HepG2 (cell line): Measurements from ENCODE around the gene EFNA3. TPM values are rescaled to one million over a fixed set of nuclear protein-coding genes. Genes with fewer than 3 reads are reported as not detected.

Source experiments
- CREM ChIP-seq, 2 experiments: sonication (generic) in 1 of 2; formaldehyde crosslinking in 1 of 2; IDR thresholded peaks; 2 replicates each; pipeline versions ENCODE4 v1.4.0 to v1.6.1; 2016 to 2020; ENCODE audit warnings: antibody characterized with exemption in 1 of 2, mild to moderate bottlenecking in 1 of 2, missing genetic modification reagents in 1 of 2
- EEA1 ChIP-seq: sonication (generic); formaldehyde crosslinking; IDR thresholded peaks from 2 replicates; pipeline ENCODE4 v1.5.1; 2020; ENCODE audit warnings: mild to moderate bottlenecking, missing genetic modification reagents, borderline replicate concordance
- ESRRA ChIP-seq: sonication (generic); formaldehyde crosslinking; IDR thresholded peaks from 2 replicates; pipeline ENCODE4 v1.5.1; 2020; ENCODE audit warnings: mild to moderate bottlenecking, low read depth, missing genetic modification reagents
- GATAD2A ChIP-seq: IDR thresholded peaks from 2 replicates; pipeline ENCODE4 v1.6.1; 2016
- NFE2L1 ChIP-seq: sonication (generic); formaldehyde crosslinking; IDR thresholded peaks from 2 replicates; pipeline ENCODE4 v1.4.0; 2020; ENCODE audit warnings: missing genetic modification reagents, mild to moderate bottlenecking, borderline replicate concordance
- RFX5 ChIP-seq: IDR thresholded peaks from 2 replicates; pipeline ENCODE4 v1.6.1; 2011; ENCODE audit warnings: low read depth, low read length, improper control_type of control experiment
- RORA ChIP-seq: sonication (generic); formaldehyde crosslinking; IDR thresholded peaks from 2 replicates; pipeline ENCODE4 v1.5.0; 2020; ENCODE audit warnings: mild to moderate bottlenecking, missing genetic modification reagents, moderate library complexity
- SCMH1 ChIP-seq: sonication (generic); formaldehyde crosslinking; IDR thresholded peaks from 2 replicates; pipeline ENCODE4 v1.9.0; 2021; ENCODE audit warnings: missing genetic modification reagents, mild to moderate bottlenecking, borderline replicate concordance
- SETDB1 ChIP-seq: sonication (generic); formaldehyde crosslinking; IDR thresholded peaks from 2 replicates; pipeline ENCODE4 v1.5.1; 2020; ENCODE audit warnings: missing genetic modification reagents, mild to moderate bottlenecking, borderline replicate concordance
- TAF15 ChIP-seq: fragments of 200-400 bp; formaldehyde crosslinking; IDR thresholded peaks from one replicate; pipeline ENCODE4 v1.6.1; 2018; ENCODE audit warnings: mild to moderate bottlenecking, low read depth, low read length; ENCODE audit not compliant: poor library complexity, severe bottlenecking
- ZKSCAN5 ChIP-seq: sonication (generic); formaldehyde crosslinking; IDR thresholded peaks from 2 replicates; pipeline ENCODE4 v1.5.1; 2020; ENCODE audit warnings: mild to moderate bottlenecking, missing genetic modification reagents
- ZNF407 ChIP-seq: sonication (generic); formaldehyde crosslinking; IDR thresholded peaks from one replicate; pipeline ENCODE4 v1.5.1; 2020; ENCODE audit warnings: mild to moderate bottlenecking, missing genetic modification reagents; ENCODE audit errors: not compliant biosample characterization
- ZNF878 ChIP-seq: sonication (generic); formaldehyde crosslinking; IDR thresholded peaks from 2 replicates; pipeline ENCODE4 v1.8.1; 2023; ENCODE audit warnings: mild to moderate bottlenecking, missing genetic modification reagents, moderate library complexity
- polyA plus RNA-seq, 8 experiments: library from polyadenylated mRNA; depleted of rRNA in 3 of 8; stranded (reverse) in 7 of 8; unstranded in 1 of 8; fragments of >200 nt; fragmentation: Illumina TruSeq in 4 of 8; extraction: Trizol in 4 of 8; gene quantifications; 2 replicates each; pipeline versions ENCODE4 v1.2.1 to v1.2.3, GENCODE V29; 2011 to 2016; ENCODE audit warnings: low read depth in 4 of 8, missing spikeins in 1 of 8, mixed read lengths in 1 of 8; ENCODE audit not compliant: insufficient read depth in 1 of 8
- total RNA-seq, 5 experiments: library from RNA; depleted of rRNA; stranded (reverse); fragments of >200 nt; fragmentation: Illumina TruSeq; extraction: Trizol; gene quantifications; 2 replicates each; pipeline ENCODE4 v1.2.3, GENCODE V29; 2016; ENCODE audit warnings: low read depth in 1 of 5
- TF ChIP-seq, protein P1 (sequence below): sonication (generic); formaldehyde crosslinking; IDR thresholded peaks from 2 replicates; pipeline ENCODE4 v1.8.0; 2022; ENCODE audit warnings: missing genetic modification reagents, low read depth, mild to moderate bottlenecking, borderline replicate concordance
- TF ChIP-seq, protein P2 (sequence below): sonication (generic); formaldehyde crosslinking; IDR thresholded peaks from 2 replicates; pipeline ENCODE4 v1.5.0; 2020; ENCODE audit warnings: missing genetic modification reagents
- TF ChIP-seq, protein P3 (sequence below): sonication (generic); formaldehyde crosslinking; IDR thresholded peaks from 2 replicates; pipeline ENCODE4 v1.8.0; 2022; ENCODE audit warnings: mild to moderate bottlenecking, missing genetic modification reagents, moderate library complexity

EFNA3 gene
- total and polyA plus RNA-seq, 2 of the 13 experiments (the other 11 are each of a cell fraction or from before 2014, with no cell fraction given) = 1.0 to 5.7 TPM

DNA sequence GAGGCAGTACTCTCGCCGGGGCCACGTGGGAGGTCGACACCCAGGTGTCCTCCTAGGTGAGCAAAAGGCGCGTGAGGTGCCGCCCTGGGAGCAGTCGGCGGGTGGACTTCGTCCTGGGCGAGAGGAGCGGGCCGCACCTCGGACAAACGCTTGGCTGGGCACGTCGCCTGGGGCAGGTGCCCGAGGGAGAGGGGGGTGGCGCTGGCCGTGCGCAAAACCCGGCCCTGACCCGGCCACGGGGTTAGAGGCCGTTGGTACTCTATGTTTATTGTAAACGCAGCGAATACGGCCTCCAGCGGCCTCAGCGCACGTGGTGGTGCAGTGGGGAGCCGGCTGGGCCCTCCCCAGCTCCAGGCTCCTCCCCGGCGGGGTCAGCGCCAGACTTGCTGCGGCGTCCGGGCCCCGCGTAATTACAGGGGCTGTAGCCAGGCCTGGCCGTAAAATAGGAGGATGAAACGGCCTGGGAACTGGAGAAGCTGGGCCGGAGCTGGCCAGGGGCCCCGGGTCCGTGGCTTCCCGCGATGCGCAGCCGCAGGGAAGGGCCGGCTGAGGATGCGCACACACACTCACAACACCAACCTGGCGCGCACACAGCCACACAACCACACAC is 47.4 kb downstream of the EFNA3 start (continued):
- TF ChIP-seq ZNF407 (peak; percentile 85), CREM (IDR thresholded peaks at IDR 0.05) (peak; percentile 74), CREM (CRISPR knock-in tag; IDR thresholded peaks at IDR 0.05) (no peak), NFE2L1 (CRISPR knock-in tag) (peak; percentile 62; the same call in 1 of the 2 replicates), TAF15 (peak; percentile 70), SETDB1 (CRISPR knock-in tag) (no peak), RFX5 (no peak), ZNF878 (peak; percentile 98), RORA (CRISPR knock-in tag) (0 out of 2 replicates have a peak, but pooled peaks have one; percentile 66), ZKSCAN5 (CRISPR knock-in tag) (peak; percentile 66; the same call in 1 of the 2 replicates), SCMH1 (no peak), EEA1 (CRISPR knock-in tag) (peak; percentile 76; the same call in 1 of the 2 replicates), ESRRA (CRISPR knock-in tag) (peak; percentile 94; the same call in 1 of the 2 replicates), GATAD2A (CRISPR knock-in tag) (peak; percentile 91)
- TF ChIP-seq, protein P1, sequence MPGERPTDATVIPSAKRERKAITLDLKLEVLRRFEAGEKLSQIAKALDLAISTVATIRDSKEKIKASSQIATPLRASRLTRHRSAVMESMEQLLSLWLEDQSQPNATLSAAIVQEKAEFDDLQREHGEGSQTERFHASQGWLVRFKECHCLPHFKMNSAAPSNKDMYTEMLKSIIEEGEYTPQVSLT = 0 out of 2 replicates have a peak, but pooled peaks have one; percentile 56
- TF ChIP-seq, protein P2, sequence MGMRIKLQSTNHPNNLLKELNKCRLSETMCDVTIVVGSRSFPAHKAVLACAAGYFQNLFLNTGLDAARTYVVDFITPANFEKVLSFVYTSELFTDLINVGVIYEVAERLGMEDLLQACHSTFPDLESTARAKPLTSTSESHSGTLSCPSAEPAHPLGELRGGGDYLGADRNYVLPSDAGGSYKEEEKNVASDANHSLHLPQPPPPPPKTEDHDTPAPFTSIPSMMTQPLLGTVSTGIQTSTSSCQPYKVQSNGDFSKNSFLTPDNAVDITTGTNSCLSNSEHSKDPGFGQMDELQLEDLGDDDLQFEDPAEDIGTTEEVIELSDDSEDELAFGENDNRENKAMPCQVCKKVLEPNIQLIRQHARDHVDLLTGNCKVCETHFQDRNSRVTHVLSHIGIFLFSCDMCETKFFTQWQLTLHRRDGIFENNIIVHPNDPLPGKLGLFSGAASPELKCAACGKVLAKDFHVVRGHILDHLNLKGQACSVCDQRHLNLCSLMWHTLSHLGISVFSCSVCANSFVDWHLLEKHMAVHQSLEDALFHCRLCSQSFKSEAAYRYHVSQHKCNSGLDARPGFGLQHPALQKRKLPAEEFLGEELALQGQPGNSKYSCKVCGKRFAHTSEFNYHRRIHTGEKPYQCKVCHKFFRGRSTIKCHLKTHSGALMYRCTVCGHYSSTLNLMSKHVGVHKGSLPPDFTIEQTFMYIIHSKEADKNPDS (CRISPR knock-in tag) = peak; percentile 96
- TF ChIP-seq, protein P3, sequence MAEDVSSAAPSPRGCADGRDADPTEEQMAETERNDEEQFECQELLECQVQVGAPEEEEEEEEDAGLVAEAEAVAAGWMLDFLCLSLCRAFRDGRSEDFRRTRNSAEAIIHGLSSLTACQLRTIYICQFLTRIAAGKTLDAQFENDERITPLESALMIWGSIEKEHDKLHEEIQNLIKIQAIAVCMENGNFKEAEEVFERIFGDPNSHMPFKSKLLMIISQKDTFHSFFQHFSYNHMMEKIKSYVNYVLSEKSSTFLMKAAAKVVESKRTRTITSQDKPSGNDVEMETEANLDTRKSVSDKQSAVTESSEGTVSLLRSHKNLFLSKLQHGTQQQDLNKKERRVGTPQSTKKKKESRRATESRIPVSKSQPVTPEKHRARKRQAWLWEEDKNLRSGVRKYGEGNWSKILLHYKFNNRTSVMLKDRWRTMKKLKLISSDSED = 0 out of 2 replicates have a peak, but pooled peaks have one; percentile 83
